IPS DF 19.7 (cell line): Measurements from ENCODE around the gene RETREG3.
"Not testable (repeated sequence)": the region's sequence is repeated elsewhere in the genome, so short reads cannot be mapped to it uniquely, and the experiment has no call there.

Experiments used
- DNase-seq: peaks from one replicate; pipeline ENCODE4 v3.0.0-alpha.2; 2013; ENCODE audit warnings: low read depth, low spot score

Gene RETREG3

DNA sequence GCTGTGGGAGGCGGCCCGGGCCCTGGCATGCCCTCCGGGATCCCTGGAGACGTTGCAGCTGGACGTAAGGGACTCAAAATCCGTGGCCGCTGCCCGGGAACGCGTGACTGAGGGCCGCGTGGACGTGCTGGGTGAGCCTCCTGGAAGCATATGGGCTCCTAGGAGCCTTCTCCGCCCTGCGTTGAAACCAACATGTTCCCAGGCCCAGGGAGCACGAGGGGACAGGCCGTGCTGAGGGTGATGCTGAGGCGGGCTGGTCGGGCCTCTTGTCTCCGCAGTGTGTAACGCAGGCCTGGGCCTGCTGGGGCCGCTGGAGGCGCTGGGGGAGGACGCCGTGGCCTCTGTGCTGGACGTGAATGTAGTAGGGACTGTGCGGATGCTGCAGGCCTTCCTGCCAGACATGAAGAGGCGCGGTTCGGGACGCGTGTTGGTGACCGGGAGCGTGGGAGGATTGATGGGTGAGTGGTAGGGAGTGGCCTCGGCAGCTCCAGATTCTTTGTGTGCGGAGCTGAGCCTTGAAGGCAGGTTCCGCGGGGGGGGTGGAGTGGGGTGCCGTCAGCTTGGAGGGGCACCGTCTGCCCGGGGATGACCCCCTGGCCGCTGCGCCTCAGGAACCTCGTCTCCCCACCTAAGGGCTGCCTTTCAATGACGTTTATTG lies 55.9 kb downstream of the RETREG3 start:
- DNase-seq = no peak

DNA sequence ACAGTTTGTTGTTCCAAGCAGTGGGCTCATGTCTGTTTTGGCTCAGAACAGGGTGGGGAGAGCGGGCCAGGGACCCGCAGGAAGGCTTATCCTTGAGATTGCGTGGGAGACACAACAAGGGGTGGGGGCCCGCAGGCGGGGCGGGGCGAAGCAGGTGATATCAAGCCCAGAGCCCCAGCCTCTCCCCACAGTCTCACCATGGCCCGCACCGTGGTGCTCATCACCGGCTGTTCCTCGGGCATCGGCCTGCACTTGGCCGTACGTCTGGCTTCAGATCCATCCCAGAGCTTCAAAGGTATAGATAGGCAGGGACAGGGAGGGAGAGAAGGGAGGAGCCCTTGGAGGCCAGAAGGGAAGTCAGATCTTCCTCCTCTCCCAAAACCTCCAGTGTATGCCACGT lies 56.4 kb downstream of the RETREG3 start, which contains the start of gene HSD17B1:
HSD17B1 (plus strand) TSS at position 188 of the 400 bp plus-strand sequence; CDS start at position 199, 11 bp downstream.
- not testable (repeated sequence) for DNase-seq

DNA sequence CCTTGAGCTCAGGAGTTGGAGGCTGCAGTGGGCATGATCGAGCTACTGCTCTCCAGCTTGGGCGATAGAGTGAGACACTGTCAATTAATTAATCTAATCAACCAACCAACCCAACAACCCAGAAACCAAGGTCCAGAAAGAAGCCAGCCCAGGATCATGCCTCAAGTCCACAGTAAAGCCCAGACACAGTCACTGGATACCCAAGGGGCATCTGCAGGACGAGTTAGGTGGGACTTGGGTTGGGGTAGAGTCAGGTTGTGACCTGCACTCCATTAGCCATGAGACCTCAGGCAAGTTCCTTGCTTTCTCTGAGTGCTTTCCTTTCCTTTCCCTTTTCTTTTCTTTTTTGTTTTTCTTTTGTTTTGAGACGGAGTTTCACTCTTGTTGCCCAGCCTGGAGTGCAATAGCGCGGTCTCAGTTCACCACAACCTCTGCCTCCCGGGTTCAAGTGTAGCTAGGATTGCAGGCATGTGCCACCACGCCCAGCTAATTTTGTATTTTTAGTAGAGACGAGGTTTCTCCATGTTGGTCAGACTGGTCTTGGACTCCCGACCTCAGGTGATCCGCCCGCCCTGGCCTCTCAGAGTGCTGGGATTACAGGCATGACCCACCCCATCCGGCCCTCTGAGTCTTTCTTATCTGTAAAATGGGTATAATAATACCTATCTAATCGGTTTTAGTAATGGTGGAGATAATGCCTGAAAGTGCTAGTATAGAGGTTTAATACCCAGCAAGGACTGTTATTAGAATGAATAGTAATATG lies 60.0 kb downstream of the RETREG3 start:
- DNase-seq = no peak

DNA sequence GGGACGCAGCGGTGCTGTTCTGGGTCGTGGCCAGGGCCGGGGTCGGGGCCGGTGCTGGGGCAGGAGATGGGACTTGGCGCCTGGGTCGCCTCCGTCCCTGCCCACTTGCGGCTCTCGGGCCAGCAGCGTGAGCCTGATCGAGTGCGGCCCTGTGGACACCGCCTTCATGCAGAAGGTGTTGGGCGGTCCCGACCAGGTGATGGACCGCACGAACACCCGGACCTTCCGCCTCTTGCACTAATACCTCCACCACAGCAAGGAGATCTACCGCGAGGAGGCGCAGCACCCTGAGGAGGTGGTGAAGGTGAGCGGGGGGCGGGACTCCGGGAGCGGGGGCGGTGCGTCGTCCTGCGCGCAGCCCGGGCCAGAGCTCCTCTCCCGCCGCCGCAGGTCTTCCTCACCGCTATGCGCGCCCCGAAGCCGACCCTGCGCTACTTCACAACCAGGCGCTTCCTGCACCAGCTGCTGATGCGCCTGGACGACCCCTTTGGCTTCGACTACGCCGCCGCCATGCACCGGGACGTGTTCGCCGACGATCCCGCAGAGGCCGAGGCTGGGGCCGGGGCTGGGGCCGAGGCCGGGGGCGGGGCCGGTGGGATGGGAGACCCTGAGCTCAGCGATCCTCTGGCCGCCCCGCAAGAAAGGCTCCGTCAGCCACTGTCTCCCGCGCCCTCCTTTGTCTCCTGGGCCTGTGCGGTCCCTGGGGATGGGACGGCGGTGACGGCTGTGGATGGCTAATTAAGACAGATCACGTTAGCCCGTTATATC lies 60.9 kb downstream of the RETREG3 start:
- DNase-seq = no peak

DNA sequence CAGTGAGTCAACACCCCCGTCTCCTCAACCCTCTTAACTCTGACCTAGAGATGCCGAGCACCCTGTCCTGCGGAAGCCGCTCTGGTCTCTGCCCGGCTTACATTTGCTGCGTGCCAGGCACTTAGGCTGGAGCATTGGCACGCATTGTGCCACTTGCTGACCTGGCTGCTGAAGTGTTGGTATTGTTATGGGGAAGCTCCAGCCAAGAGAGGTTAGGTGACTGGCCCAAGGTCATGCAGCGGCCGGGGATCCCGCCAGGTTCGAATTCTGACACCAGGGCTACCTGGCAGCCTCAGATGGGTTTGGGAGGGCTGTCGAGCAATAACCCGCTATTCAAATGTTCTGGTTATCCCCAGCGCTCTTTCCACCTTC lies 61.5 kb downstream of the RETREG3 start:
- DNase-seq = no peak

DNA sequence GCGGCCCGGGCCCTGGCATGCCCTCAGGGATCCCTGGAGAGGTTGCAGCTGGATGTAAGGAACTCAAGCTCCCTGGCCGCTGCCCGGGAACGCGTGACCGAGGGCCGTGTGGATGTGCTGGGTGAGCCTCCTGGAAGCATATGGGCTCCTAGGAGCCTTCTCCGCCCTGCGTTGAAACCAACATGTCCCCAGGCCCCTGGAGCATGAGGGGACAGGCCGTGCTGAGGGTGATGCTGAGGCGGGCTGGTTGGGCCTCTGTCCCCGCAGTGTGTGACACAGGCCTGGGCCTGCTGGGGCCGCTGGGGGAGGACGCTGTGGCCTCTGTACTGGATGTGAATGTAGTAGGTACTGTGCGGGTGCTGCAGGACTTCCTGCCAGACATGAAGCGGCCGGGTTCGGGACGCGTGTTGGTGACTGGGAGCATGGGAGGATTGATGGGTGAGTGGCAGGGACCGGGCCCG lies 62.1 kb downstream of the RETREG3 start:
- DNase-seq = no peak

DNA sequence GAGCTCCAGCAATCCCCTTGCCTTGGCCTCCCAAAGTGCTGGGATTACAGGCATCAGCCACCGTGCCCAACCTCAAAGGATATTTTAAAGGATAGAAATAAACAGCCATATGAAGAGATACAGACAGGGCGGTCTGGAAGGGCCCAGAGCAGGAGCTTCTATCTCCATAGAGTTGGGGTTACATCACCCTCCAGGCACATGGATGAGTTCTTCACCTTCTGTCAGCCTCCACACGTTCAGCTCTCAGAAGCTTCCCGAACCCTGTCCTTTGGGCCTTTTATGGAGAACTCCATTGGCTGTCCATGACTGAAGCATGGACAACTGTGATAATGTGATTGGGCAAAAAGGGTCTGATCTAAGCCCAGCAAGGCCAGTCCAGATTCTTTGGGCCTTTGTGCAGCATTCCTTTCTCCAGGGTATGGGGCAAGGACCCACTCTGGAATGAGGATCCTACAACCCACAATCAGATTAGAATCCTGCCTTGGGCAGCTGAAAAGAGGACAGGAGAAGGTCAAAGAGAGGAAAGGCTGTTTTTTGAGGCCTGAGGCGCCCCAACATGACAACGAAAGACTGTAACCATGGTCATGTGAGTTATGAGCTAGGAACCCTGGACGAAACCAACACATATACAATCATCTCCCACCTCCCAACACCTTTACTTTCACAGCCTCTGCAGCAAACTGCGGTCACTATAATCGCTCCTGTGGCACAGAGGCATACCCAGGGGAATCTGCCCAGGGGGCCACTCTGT lies 63.2 kb downstream of the RETREG3 start:
- not testable (repeated sequence) for DNase-seq

DNA sequence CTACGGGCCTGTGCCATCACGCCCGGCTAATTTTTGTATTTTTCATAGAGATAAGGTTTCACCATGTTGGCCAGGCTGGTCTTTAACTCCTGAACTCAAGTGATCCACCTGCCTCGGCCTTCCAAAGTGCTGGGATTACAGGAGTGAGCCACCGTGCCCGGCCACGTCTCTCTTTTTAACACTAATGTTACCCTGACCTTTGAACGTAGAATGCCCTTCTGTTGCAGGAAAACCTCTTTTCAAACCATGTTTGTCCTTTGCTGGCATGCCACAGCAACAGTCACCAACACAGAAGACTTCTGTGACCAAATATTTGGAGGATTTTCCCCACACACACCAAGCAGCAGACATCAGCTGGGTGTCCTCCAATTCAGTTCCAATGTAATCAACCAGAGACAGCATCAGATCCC lies 64.3 kb downstream of the RETREG3 start:
- DNase-seq = no peak

DNA sequence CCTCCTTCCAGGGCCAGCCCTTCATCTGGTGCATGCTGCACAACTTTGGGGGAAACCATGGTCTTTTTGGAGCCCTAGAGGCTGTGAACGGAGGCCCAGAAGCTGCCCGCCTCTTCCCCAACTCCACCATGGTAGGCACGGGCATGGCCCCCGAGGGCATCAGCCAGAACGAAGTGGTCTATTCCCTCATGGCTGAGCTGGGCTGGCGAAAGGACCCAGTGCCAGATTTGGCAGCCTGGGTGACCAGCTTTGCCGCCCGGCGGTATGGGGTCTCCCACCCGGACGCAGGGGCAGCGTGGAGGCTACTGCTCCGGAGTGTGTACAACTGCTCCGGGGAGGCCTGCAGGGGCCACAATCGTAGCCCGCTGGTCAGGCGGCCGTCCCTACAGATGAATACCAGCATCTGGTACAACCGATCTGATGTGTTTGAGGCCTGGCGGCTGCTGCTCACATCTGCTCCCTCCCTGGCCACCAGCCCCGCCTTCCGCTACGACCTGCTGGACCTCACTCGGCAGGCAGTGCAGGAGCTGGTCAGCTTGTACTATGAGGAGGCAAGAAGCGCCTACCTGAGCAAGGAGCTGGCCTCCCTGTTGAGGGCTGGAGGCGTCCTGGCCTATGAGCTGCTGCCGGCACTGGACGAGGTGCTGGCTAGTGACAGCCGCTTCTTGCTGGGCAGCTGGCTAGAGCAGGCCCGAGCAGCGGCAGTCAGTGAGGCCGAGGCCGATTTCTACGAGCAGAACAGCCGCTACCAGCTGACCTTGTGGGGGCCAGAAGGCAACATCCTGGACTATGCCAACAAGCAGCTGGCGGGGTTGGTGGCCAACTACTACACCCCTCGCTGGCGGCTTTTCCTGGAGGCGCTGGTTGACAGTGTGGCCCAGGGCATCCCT lies 65.7 kb downstream of the RETREG3 start:
- DNase-seq = no peak

DNA sequence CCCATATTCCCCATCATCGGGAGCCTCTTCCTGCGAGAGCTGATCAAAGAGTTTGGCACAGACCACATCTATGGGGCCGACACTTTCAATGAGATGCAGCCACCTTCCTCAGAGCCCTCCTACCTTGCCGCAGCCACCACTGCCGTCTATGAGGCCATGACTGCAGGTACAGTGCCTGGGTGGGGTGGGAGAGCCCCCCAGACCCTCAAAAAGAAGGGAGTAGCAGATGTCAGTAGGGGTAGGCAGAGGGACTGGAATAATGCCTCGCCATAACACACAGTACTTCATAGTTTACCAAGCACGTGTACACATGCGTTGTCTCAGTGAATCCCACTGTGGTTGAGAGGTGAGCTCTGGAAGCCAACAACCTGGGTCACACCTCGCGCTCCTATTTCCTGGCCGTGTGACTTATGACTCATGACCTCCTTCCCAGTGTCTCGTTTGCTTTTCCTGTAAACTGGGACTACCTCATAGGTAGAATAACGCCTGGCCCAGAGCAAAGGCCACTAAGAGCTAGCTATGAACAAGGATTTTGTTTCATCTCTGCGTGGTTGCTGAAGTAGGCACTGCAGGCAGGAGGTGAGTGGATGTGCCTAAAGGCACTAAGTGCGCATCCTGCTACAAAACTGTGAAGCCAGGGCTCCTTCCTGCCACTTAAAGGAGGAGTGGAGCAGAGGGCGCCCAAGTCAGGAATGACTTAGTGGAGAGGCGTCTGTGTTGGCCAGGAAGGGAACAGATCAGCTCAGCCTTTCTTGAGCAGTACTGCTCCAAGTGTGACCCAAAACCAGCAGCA lies 67.9 kb downstream of the RETREG3 start:
- no peak for DNase-seq

DNA sequence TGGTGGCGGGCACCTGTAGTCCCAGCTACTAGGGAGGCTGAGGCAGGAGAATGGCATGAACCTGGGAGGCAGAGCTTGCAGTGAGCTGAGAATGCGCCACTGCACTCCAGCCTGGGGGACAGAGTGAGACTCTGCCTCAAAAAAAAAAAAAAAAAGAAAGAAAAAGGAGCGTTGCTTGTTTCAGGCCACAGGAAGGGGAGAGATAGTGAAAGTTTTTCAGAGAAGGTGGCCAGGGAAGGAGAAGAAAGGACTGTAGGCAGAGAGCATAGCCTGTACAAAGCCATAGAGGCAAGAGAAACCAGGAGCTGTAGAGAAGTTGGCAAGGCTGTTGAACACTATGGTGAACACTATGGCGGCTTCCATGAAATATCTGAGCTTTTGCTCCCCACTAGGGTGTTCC lies 68.6 kb downstream of the RETREG3 start:
- DNase-seq = not testable (repeated sequence)

DNA sequence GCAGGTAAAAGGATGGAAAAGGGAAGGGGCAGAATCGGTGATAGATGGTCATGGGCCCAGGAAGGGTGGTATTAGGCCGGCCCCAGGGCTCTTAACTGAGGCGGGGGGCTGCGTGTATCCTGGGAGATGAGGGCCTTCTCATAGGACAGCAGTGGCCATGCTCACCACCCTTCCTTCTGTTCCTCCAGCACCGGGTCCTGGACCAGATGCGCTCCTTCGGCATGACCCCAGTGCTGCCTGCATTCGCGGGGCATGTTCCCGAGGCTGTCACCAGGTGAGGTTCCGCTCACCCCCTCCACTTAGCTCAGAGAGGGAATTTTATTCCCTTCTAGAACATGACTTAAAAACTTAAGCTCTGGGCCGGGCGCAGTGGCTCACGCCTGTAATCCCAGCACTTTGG lies 70.7 kb downstream of the RETREG3 start:
- no peak for DNase-seq

DNA sequence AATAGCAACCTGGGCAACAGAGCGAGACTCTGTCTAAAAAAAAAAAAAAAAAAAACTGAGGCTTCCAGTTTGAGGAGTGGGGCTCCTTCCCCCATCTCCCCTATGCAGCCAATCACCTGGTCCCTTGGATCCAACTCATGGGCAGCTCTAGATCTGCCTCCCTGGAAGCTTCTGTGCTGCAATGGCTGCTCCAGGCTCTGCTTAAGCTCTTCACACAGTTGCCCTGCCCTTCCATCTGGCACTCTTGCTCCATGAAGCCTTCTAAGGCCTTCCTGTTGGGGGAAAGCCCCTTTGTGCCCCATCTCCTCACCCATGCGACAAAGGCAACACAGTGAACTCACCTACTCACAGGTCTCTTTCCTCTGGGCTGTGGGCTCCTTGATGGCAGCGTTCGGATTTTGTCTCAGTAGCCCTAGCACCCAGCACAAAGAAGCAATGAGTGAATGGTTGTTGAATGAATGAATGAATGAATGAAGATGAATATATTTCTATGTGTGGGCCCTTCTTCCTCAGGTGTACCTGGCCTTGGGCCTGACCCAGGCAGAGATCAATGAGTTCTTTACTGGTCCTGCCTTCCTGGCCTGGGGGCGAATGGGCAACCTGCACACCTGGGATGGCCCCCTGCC lies 71.2 kb downstream of the RETREG3 start:
- no peak for DNase-seq

DNA sequence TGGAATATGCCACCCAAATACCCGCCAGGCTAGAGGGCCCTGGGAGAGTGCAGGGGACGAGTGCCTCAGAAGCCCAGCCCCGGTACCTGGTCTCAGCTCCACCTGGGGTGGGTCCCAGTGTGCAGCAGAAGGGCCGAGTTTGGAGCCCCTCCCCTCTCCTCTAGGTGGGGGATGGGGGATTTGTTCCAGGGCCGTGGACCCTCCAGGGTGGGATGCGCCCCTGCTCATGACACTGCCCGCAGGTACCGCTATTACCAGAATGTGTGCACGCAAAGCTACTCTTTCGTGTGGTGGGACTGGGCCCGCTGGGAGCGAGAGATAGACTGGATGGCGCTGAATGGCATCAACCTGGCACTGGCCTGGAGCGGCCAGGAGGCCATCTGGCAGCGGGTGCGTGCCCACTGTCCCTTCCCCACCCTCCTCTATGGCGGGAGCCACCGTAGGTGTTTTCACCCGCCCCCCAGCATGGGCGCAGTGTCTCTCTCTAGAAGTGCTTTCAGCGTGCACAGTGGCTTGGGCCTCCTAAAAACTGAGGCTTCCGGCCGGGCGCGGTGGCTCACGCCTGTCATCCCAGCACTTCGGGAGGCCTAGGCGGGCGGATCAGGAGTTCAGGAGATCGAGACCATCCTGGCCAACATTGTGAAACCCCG lies 71.9 kb downstream of the RETREG3 start:
- DNase-seq = no peak

DNA sequence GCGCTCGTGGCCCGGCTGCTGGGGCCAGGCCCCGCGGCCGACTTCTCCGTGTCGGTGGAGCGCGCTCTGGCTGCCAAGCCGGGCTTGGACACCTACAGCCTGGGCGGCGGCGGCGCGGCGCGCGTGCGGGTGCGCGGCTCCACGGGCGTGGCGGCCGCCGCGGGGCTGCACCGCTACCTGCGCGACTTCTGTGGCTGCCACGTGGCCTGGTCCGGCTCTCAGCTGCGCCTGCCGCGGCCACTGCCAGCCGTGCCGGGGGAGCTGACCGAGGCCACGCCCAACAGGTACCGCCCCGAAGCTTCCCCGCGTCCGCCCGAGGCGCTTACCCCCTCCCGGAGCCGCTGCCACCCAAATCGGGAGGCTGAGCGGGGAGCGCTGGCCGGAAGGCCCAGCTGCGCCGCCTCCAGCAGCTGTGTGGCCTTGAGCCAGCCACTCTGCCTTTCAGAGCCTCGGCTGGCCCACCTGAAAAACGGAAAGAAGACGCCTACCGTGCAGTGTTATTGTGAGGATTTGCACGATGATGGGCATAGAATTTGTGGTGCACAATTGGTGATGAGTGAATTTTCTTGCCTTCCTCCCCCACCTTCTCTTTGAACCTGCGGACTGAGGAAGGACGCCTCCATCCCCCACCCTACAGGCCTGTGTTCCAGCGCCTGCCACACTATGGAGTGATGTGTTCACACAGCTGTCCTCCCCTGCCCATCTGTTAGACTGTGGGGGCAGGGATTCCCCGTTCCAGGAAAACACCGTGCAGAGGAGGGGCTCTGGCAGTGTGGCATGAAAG lies 72.6 kb downstream of the RETREG3 start:
- no peak for DNase-seq

DNA sequence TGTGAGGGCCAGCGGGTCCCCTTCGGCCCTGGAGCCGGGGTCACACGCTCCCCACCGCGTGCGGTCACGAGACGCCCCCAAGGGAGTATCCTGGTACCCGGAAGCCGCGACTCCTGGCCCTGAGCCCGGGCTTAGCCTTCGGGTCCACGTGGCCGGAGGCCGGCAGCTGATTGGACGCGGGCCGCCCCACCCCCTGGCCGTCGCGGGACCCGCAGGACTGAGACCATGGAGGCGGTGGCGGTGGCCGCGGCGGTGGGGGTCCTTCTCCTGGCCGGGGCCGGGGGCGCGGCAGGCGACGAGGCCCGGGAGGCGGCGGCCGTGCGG lies 73.2 kb downstream of the RETREG3 start, which contains the start of gene NAGLU:
NAGLU (plus strand) TSS at position 194 of the 324 bp plus-strand sequence; CDS start at position 226, 32 bp downstream.
- DNase-seq = no peak

DNA sequence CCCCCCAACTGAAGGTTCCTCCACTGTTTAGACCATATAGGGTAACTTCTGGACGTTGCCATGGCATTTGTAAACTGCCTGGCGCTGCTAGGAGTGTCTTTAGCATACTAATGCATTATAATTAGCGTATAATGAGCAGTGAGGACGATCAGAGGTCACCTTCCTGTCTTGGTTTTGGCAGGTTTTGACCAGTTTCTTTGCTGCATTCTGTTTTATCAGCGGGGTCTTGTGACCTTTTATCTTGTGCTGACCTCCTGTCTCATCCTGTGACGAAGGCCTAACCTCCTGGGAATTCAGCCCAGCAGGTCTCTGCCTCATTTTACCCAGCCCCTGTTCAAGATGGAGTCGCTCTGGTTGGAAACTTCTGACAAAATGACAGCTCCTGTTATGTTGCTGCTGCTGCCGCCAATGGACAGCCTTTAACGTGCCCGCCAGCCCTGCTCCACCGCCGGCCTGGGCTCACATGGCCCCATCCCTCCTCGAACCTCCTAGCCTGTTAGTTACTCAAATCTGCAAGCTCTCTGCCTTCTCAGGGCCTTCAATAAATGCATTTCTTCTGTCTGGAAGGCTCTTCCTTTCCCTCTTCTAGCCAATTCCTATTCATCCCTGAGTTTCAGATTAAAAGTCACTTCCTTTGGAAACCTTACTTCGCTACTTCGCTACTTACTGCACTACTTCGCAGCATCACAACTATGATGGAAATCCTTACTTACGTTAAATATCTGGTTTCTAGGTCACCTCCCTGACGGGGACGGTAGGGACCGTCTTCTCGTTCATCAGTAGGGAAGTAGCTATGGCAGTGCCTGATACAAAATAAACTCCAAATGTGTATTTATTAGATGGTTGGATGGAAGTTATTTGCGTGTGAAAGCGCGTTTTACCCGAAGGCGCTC lies 73.8 kb downstream of the RETREG3 start:
- no peak for DNase-seq
